BJ (cell line): ENCODE results near the gene ATF3. TPM values are rescaled to one million over a fixed set of nuclear protein-coding genes. Genes with fewer than 3 reads are reported as not detected.

ENCODE experiments used
- CTCF ChIA-PET: fragments of 350-600 bp; formaldehyde crosslinking; extraction: SDS; loops from one replicate; lab custom pipeline; 2021; ENCODE audit warnings: antibody characterized with exemption, inconsistent platforms; lab: Yijun Ruan, JAX
- POLR2A ChIA-PET: fragments of 300-600 bp; sonication (Branson Sonifier 250); formaldehyde crosslinking; extraction: SDS; loops from one replicate; lab custom pipeline; 2021; ENCODE audit warnings: antibody characterized with exemption; lab: Charles Lee
- DNase-seq: peaks from one replicate; pipeline ENCODE4 v3.0.0-alpha.2; 2011; ENCODE audit warnings: low read depth
- H3K27me3 ChIP-seq: 2 replicates; pipeline ENCODE4 v1.6.0; 2011; ENCODE audit warnings: low read length; ENCODE audit not compliant: control insufficient read depth, insufficient read depth
- H3K36me3 ChIP-seq: 2 replicates; pipeline ENCODE4 v1.5.1; 2011; ENCODE audit warnings: low read length; ENCODE audit not compliant: control insufficient read depth, insufficient read depth
- H3K4me3 ChIP-seq: 2 replicates; pipeline ENCODE4 v1.5.1; 2011; ENCODE audit warnings: low read depth, mild to moderate bottlenecking, control low read depth, low read length
- CTCF ChIP-seq: IDR thresholded peaks from 2 replicates; pipeline ENCODE4 v1.5.1; 2011; ENCODE audit warnings: low read depth, mild to moderate bottlenecking, control low read depth, inconsistent platforms, low read length, moderate library complexity; ENCODE audit not compliant: insufficient read depth
- polyA plus RNA-seq: library from polyadenylated mRNA; depleted of rRNA; stranded (reverse); fragments of >200 nt; gene quantifications from 2 replicates; pipeline ENCODE4 v1.2.3, GENCODE V29; 2011

The ATF3 gene
- polyA plus RNA-seq, 1 experiment: 5.6 TPM

GRCh38 chr1:212646588-212646987, 38.0 kb downstream of the ATF3 start:
- POLR2A ChIA-PET: no interaction called here
- CTCF ChIA-PET: no interaction called here
- no peak for TF ChIP-seq CTCF
- Histone ChIP-seq H3K4me3 (no peak overlapping the region), H3K27me3 (no peaks in the 10 kb centered on the region; the same call in none of the 2 replicates), H3K36me3 (no peaks in the 10 kb centered on the region)
- no peak for DNase-seq

- ChIA-PET CTCF (interaction anchor here (0.8 kb wide), 1 partner anchor 170 kb away, joined by 3 read pairs; no protein-coding TSS in a partner anchor), POLR2A (no interaction called here)
- no peaks in the 10 kb centered on the region for H3K36me3 ChIP-seq
- H3K27me3 ChIP-seq: no peaks in the 10 kb centered on the region; the same call in none of the 2 replicates
- TF ChIP-seq CTCF: no peak
- no peak overlapping the region for H3K4me3 ChIP-seq
- DNase-seq: no peak
These were observed 38.4 kb downstream of the ATF3 start for GRCh38 chr1:212647004-212647403.

- Histone ChIP-seq H3K4me3 (no peak overlapping the region), H3K36me3 (no peaks in the 10 kb centered on the region), H3K27me3 (no peaks in the 10 kb centered on the region; the same call in none of the 2 replicates)
- TF ChIP-seq CTCF: no peak
- ChIA-PET CTCF (no interaction called here), POLR2A (no interaction called here)
- DNase-seq: no peak
These were observed 39.9 kb downstream of the ATF3 start for GRCh38 chr1:212648431-212648830.

- POLR2A ChIA-PET: no interaction called here
- H3K36me3 ChIP-seq: no peaks in the 10 kb centered on the region
- H3K27me3 ChIP-seq: no peaks in the 10 kb centered on the region; the same call in none of the 2 replicates
- TF ChIP-seq CTCF: no peak
- DNase-seq: no peak
- no peak overlapping the region for H3K4me3 ChIP-seq
- CTCF ChIA-PET: interaction anchor here (1.6 kb wide), 1 partner anchor 16 kb away, joined by 4 read pairs; no protein-coding TSS in a partner anchor
These were observed 40.5 kb downstream of the ATF3 start for GRCh38 chr1:212649020-212649419.

- Histone ChIP-seq H3K36me3 (no peaks in the 10 kb centered on the region), H3K27me3 (no peaks in the 10 kb centered on the region; the same call in none of the 2 replicates), H3K4me3 (no peak overlapping the region)
- TF ChIP-seq CTCF: no peak
- POLR2A ChIA-PET: no interaction called here
- CTCF ChIA-PET: interaction anchor here (0.6 to 1.6 kb wide), 2 partner anchors 8 to 15 kb away, joined by 3 to 4 read pairs; no protein-coding TSS in a partner anchor
- no peak for DNase-seq
These were observed 41.7 kb downstream of the ATF3 start for GRCh38 chr1:212650228-212650627.
